Calu3 (cell line): ENCODE results near the gene RIOK2. TPM values are rescaled to one million over a fixed set of nuclear protein-coding genes. Genes with fewer than 3 reads are reported as not detected.
A peak's percentile ranks its signal among the peaks of the same experiment; 100 is the strongest.

Source experiments
- BruUV-seq: library from RNA; stranded (reverse); fragments of 400-500 nt; replicated peaks from 2 replicates; lab custom pipeline; 2021; lab: Mats Ljungman, UMichigan
- CTCF ChIA-PET: fragments of 300-600 bp; sonication (Branson Sonifier 250); formaldehyde crosslinking; loops from one replicate; lab custom pipeline; 2022; ENCODE audit warnings: antibody characterized with exemption; lab: Charles Lee
- DNase-seq: peaks from one replicate; pipeline ENCODE4 v3.0.0; 2022
- H3K27ac Mint-ChIP-seq: one replicate; pipeline ENCODE4 v1.8.0; 2022; ENCODE audit warnings: mixed read lengths; ENCODE audit not compliant: unreplicated experiment
- H3K27me3 Mint-ChIP-seq: one replicate; pipeline ENCODE4 v1.8.0; 2022; ENCODE audit warnings: mixed read lengths; ENCODE audit not compliant: unreplicated experiment
- H3K36me3 Mint-ChIP-seq: one replicate; pipeline ENCODE4 v1.8.0; 2022; ENCODE audit warnings: mild to moderate bottlenecking, moderate library complexity, mixed read lengths; ENCODE audit not compliant: insufficient read depth, unreplicated experiment
- H3K4me1 Mint-ChIP-seq: one replicate; pipeline ENCODE4 v1.8.0; 2022; ENCODE audit warnings: mild to moderate bottlenecking, low read depth, mixed read lengths; ENCODE audit not compliant: unreplicated experiment
- H3K4me3 Mint-ChIP-seq: one replicate; pipeline ENCODE4 v1.8.0; 2022; ENCODE audit warnings: mild to moderate bottlenecking, low read depth, moderate library complexity, mixed read lengths; ENCODE audit not compliant: unreplicated experiment
- H3K9me3 Mint-ChIP-seq: one replicate; pipeline ENCODE4 v1.8.0; 2022; ENCODE audit warnings: low read depth, mixed read lengths; ENCODE audit not compliant: unreplicated experiment
- intact Hi-C: fragments of 100-400 bp; cut with micrococcal nuclease; formaldehyde crosslinking; loops from one replicate; pipeline ENCODE4 v1.10.0; 2022; ENCODE audit not compliant: unreplicated experiment
- total RNA-seq: library from RNA; stranded (reverse); gene quantifications from 2 replicates; pipeline ENCODE4 v1.2.3, GENCODE V29; 2022
- TF ChIP-seq, protein P1 (sequence below): fragments of 200-600 bp; IDR thresholded peaks from one replicate; pipeline ENCODE4 v1.8.0; 2022; ENCODE audit warnings: antibody characterized with exemption; ENCODE audit not compliant: unreplicated experiment

The RIOK2 gene
- total RNA-seq, 1 experiment from 2014 or later: 28.6 TPM

DNA sequence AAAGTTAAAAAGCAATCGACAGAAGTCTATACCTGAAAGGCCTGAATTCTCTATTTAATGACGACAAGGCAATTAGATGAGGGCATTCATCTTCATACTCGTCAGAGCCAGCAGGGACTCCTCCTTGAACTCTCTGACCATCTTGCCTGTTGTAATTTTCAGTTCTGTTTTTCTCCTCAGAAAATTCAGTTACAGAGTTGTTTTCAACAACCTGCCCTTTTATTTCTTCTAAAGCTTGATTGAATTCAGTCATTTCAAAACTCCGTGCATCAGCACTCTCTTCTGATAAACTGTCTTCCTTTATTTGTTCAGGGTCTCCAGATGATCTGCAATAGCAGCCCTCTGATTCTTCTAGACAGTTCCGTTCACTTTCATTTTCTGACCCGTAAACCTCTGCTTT, 15.6 kb downstream of the RIOK2 start:
- Mint-ChIP-seq H3K36me3 (peaks cover 29% of the 10 kb centered on the region), H3K27me3 (no peaks in the 10 kb centered on the region), H3K9me3 (no peaks in the 10 kb centered on the region), H3K4me1 (peaks cover 31% of the 10 kb centered on the region), H3K4me3 (no peak overlapping the region), H3K27ac (no peak overlapping the region)
- no peak for DNase-seq
- intact Hi-C loops: no loop called here
- CTCF ChIA-PET: no interaction called here
- BruUV-seq: no TSS peak
- TF ChIP-seq, protein P1, sequence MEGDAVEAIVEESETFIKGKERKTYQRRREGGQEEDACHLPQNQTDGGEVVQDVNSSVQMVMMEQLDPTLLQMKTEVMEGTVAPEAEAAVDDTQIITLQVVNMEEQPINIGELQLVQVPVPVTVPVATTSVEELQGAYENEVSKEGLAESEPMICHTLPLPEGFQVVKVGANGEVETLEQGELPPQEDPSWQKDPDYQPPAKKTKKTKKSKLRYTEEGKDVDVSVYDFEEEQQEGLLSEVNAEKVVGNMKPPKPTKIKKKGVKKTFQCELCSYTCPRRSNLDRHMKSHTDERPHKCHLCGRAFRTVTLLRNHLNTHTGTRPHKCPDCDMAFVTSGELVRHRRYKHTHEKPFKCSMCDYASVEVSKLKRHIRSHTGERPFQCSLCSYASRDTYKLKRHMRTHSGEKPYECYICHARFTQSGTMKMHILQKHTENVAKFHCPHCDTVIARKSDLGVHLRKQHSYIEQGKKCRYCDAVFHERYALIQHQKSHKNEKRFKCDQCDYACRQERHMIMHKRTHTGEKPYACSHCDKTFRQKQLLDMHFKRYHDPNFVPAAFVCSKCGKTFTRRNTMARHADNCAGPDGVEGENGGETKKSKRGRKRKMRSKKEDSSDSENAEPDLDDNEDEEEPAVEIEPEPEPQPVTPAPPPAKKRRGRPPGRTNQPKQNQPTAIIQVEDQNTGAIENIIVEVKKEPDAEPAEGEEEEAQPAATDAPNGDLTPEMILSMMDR: no peak

- H3K27ac Mint-ChIP-seq: peak overlapping the region; percentile 12
- intact Hi-C loops: no loop called here
These were observed 17.3 kb downstream of the RIOK2 start for GRCh38 chr5:97165726-97166125.

DNA sequence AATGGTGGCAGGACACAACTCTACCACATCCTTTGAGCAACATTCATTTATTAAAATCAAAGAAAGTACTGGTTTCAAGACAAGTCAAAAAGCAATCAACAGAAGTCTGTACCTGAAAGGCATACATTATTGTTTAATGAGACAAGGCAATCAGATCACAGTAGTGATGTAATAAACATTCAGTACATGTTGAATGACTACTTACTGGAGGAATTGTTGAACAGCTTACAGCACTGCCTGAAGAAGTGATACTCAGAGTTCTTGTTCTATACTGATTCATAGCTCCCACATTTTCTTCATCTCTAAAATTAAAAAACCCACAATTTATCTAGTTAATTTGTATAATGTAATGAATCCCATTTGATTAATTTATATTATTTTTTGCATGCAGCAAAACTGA, 18.2 kb downstream of the RIOK2 start:
- H3K4me1 Mint-ChIP-seq: peaks cover 21% of the 10 kb centered on the region
- peaks cover 28% of the 10 kb centered on the region for H3K36me3 Mint-ChIP-seq
- H3K27me3 Mint-ChIP-seq: no peaks in the 10 kb centered on the region
- CTCF ChIA-PET: interaction anchor here (0.9 to 1.6 kb wide), 3 partner anchors 17 to 551 kb away, joined by 3 to 6 read pairs (median 4); no protein-coding TSS in a partner anchor
- no TSS peak for BruUV-seq
- no peaks in the 10 kb centered on the region for H3K9me3 Mint-ChIP-seq
- intact Hi-C loops: loop anchor here (5.0 kb wide), 5 partner anchors 118 to 413 kb away; partner anchors contain the start of gene LNPEP
- DNase-seq: no peak
- H3K27ac Mint-ChIP-seq: peak overlapping the region; percentile 12
- TF ChIP-seq, protein P1: no peak
- no peak overlapping the region for H3K4me3 Mint-ChIP-seq

More at GRCh38 chr5:97165726-97166125, 17.3 kb downstream of the RIOK2 start:
- H3K36me3 Mint-ChIP-seq: peaks cover 28% of the 10 kb centered on the region
- no peak overlapping the region for H3K4me3 Mint-ChIP-seq
- BruUV-seq: no TSS peak
- CTCF ChIA-PET: no interaction called here
- H3K27me3 Mint-ChIP-seq: no peaks in the 10 kb centered on the region
- DNase-seq: peak; percentile 18
- H3K9me3 Mint-ChIP-seq: no peaks in the 10 kb centered on the region
- peaks cover 21% of the 10 kb centered on the region for H3K4me1 Mint-ChIP-seq
- TF ChIP-seq, protein P1: no peak

- Mint-ChIP-seq H3K4me1 (peaks cover 21% of the 10 kb centered on the region), H3K9me3 (no peaks in the 10 kb centered on the region), H3K27ac (no peak overlapping the region), H3K27me3 (no peaks in the 10 kb centered on the region), H3K36me3 (peaks cover 28% of the 10 kb centered on the region), H3K4me3 (no peak overlapping the region)
- TF ChIP-seq, protein P1: no peak
- intact Hi-C loops: loop anchor here (1.0 to 5.0 kb wide), 7 partner anchors 117 to 549 kb away; partner anchors contain the start of gene LNPEP
- DNase-seq: no peak
- BruUV-seq: no TSS peak
- CTCF ChIA-PET: interaction anchor here (1.2 to 1.6 kb wide), 2 partner anchors 295 to 550 kb away, joined by 3 to 6 read pairs; no protein-coding TSS in a partner anchor
These were observed 19.2 kb downstream of the RIOK2 start for GRCh38 chr5:97163790-97164285.
